IPS-NIHi7 (cell line): Measurements from ENCODE around the gene WDR31.

ENCODE experiments used
- DNase-seq: peaks from one replicate; pipeline ENCODE4 v3.0.0; 2012; ENCODE audit warnings: mixed read lengths; ENCODE audit errors: extremely low spot score

The WDR31 gene

DNA sequence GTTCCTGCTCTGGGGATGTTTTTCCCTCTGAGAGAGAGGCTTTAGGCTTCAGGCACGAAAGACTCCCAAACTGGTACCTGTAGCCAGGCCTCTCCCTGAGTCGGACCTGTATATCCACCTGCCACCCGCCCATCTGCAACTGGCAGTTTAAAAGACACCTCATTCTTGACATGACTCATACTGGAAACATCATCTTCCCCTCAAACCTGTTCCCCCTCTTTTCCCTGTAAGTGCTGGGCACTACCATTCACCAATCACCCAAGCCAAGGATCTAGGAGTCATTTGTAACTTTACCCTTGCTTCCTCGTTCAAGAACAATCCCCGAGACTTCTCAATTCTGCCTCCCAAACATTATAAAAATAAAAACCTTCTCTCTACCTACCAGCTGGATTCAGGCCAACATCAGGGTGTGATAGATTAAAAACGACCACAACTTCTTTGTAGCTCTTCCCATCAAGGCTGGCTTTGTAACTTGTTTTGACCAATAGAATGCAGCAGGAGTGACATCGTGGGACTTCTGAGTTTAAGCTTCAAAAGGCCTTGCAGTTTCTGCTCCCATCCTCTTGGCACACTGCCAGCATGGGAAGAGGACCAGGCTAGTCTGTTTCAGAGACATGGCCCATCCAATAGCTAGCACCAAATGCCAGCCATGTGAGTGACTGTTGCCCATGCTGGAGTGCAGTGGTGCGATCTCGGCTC, 1.8 kb upstream of the WDR31 start:
- no peak for DNase-seq

DNA sequence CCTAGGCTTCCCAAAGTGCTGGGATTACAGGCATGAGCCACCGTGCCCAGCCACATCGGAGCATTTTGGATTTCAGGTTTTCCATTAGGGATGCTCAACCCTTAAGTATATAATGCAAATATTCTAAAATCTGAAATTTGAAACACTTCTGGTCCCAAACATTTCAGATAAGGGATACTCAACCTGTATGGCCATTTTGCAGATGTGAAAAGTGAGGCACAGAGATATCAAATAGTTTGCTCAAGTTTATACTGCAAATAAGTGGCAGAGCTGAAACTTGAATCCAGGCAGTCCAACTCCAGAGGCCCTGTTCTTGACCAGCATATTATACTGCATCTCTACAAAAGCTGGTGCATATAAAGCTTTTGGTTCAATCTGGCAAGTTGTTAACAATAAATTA, 2.4 kb downstream of the WDR31 start:
- no peak for DNase-seq

DNA sequence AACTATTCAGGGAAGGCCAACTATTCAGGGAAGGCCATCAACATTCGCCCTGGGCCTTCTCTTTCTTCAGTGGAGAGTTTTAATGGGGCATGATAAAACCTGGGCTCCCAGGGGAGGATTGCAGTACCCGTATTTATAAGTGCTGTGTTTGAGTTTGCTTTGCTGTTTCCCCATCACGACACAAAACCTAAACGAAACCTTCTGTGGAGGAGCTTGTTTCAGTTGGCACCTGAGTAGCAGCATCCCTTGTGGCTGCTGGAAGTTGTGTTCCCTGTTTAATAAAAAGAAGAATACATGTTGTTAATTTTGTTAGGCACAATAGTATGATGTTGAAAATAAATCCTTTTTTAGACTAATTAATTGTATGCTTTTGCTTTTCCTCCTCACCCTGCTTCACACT, 8.3 kb downstream of the WDR31 start:
- DNase-seq: no peak

DNA sequence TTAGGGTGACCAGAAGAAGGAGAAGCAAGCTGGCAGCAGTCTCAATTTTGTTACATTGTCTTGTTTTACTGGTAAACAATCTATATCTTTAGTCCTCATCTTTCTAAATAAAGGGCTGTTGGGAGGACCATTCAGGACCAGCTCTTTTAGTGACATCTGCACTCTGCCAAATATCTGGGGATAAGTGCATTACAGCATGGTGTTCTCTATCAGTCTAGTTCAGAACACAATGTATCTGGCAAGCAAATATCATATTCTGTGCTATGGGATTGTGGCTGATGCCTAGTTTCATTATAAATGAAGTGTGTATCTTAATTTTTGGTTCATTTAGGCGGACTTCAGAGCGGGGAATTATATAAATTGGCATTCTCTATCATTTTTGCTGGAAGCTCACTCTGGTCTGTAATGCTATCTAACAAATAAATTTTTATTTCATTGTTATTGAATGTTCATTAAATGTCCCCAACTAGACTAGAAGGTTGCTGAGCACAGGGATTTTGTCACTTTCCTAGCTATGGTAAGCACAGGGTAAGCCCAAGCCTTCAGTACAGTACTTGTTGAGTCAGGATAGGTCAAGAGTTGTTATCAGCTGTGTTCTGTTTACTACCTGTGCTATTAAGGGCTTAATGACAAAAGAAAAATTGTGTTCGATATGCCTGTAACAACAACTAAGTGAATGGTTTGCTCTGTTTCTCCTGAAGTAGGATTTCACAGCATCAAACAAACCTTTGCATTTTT, 11.9 kb downstream of the WDR31 start:
- DNase-seq: no peak

DNA sequence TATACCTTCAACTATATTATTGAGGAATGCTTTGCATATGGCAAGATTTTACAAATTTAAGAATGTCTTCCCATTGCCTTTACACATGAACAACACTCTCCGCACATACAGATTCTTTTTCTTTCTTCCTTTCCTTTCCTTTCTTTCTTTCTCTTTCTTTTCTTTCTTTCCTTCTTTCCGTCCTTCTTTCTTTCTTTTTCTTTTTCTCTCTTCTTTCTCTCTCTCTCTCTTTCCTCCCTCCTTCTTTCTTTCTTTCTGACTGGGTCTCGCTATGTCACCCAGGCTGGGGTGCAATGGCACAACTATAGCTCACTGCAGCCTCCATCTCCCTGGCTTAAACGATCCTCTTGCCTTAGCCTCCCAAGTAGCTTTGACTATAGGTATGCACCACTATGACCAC, 13.8 kb downstream of the WDR31 start:
- no peak for DNase-seq

DNA sequence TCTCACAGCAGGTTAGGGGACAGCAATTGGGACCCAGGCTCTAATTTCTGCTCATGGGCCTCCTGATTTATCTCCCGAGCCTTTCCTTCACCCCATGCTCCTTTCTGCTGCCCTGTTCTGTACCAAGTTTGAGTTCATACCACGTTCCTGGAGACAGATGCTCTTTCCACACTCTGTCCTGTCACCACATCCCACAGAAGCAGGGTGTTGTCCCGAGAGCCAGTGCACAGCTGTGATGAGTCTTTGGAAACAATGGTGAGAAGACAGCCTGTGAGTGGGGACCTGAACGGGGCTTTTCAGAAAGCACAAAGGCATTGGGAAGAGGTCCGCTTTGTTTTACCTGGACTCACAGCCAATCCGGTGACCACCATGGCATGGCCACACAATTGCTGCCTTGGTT, 17.4 kb downstream of the WDR31 start:
- no peak for DNase-seq

DNA sequence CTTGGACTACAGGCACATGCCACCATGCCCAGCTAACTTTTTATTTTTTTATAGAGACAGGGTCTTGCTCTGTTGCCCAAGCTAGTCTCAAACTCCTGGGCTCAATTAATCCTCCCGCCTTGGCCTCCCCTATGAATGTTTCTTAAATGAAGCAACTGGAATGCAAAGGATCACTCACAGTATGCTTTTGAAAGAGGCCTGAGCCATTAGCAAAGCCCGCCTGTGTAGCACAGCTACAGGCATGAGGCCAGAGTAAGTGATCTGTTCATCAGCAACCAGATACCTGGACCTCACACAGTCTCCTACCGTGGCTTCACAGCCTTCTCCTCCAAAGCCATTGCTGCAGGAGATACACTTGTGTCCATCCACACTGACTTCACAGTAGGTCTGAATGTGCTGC, 20.0 kb downstream of the WDR31 start:
- DNase-seq: no peak

DNA sequence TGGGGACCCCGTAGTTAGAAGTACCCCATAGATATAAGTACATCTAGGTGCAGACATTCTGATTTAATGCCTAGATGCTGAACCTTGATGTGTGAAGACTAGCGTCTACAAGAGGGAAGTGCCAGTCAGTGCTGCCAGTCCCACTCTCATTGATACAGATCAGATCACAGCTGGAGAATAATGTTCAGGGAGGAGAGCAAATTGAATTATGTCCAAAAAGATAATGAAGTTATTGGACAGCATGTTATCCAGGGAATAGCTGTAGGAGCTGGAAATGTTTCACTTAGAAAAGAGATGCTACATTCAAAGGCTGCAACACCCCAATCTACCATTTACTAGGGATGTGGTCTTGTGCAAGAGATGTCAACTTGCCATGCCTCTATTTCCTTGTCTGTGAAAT, 21.0 kb downstream of the WDR31 start:
- DNase-seq: no peak

DNA sequence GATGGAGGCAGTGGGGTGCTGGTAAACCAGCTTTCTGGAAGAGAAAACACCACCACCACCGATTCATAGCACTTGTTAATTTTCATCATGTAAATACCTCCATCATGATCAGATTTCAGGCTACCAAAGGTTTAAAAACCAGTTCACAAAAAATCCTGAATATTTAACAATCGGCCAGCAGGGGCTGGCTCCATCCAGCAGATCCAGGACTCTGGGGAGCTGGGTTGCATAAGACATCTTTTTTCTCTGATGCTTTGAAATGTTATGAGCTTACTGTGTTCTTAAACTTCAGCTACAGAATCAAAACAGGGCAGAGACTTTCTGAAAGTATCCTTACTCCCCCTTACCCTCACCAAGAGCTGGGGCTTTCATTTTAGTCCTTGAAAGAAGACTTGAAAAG, 22.3 kb downstream of the WDR31 start:
- DNase-seq: no peak

DNA sequence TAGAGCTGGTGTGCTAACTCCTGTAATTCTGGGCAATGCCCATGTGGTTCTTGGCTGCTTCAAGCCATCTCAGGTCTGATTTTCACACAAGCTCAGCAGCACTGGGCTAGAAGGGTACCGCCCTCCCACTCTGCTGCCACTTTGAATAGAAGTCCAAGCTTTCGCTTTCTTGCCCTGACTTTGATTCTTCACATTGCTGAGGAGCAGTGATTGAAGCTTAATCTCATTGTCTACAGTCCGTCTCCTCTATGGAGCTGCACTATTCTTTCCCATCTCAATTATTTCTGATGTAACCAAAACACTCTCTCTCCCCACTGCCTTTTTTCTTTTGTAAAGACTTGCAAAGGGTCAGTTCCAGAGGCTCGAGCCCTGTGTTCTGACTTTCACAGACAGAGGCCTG, 24.0 kb downstream of the WDR31 start:
- DNase-seq: no peak

DNA sequence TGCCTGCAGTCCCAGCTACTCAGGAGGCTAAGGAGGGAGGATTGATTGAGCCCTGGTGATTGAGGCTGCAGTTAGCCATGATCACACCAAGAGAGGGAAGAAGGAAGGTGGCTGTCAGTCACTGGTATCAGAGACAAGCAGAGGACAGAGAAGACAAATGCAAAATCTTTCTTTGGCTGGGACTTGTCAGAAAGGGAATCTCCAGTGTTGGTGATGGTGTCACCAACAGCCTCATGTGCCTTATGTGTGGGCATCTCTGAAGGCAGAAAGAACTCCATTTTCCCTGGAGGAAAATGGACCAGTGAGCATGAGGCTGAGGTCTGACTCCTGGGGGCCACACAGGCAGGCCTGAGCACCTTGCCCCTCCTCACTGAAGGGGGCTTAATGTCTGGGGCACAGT, 24.8 kb downstream of the WDR31 start:
- no peak for DNase-seq

DNA sequence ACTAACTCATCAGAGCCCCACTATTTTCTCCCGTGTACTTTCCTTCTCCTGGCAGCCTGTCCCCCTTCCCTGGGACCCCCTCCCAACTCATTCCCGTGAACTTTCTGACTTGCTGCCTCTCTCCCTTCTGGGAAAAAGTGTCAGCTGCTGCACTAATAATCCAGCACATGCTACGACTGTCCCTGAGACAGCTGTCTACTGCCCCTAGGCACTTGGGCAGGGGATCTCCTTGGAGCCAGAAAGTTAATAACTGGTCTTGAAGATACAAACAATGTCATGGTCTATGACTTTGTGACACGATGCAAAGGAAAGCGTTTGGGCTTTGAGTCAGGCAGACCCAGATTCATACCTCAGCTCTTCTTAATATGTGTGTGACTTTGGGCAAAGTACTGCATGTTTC, 26.8 kb downstream of the WDR31 start:
- no peak for DNase-seq

DNA sequence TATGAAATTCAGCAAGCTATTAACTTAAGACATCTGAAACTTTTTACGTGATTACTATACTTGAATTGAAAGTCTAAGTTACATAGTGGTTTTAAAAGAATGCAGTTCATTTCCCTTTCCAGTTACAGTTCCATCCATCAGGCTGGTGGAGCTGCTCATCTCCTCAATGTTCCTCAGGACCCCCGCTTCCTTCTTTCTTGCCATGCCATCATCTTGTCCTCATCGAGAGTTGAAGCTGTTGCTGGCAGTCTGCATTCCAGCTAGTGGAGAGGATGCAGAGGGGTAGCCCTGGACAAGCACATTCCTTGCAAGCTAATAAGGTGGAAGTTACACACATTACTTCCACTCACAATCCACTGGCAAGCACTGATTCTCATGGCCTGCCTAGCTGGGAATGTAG, 28.1 kb downstream of the WDR31 start:
- DNase-seq: no peak

DNA sequence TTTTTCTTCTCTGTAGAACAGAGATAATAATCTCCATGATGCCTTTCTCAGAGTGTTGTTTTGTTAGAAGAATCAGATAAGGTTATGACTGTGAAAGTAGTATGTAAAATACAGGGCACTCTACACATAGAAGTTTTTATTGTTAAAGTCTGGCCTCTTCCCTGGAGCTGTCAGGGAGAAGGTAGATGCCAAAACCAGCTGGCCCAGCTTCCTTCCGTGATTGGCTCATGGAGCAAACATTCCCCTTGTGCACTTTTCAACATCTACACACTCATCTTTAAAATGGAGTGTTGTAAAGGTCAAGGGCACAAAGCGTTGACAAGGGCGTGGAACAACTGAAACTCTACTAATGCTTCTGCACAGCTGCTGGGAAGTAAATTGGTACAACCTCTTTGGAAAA, 29.5 kb downstream of the WDR31 start:
- DNase-seq: no peak

DNA sequence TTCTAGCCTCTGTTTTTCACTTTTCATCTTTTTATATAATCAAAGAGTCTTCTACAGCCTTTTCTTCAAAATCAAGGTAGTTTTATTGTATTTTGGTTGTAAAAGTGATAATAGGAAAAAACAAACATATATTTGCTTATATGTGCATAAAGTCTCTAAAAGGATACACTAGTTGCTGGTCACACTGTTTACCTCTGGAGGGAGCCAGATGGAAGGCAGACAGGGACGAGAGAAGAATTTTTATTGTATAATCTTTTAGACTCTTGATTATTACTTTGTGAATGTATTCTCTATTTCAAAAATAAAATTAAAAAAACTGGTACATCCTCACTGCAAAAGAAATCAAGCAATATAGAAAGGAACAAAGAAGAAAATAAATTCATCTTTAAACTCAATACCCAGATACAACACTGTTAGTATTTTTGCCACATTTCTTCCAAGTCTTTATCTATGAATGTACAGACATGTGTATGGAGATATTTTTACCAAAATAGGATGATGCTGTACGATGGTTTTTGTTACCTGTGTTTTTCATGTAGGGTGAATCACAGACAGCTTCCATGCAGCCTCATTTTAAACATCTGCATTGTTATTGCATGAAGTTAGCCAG, 30.8 kb downstream of the WDR31 start:
- no peak for DNase-seq

DNA sequence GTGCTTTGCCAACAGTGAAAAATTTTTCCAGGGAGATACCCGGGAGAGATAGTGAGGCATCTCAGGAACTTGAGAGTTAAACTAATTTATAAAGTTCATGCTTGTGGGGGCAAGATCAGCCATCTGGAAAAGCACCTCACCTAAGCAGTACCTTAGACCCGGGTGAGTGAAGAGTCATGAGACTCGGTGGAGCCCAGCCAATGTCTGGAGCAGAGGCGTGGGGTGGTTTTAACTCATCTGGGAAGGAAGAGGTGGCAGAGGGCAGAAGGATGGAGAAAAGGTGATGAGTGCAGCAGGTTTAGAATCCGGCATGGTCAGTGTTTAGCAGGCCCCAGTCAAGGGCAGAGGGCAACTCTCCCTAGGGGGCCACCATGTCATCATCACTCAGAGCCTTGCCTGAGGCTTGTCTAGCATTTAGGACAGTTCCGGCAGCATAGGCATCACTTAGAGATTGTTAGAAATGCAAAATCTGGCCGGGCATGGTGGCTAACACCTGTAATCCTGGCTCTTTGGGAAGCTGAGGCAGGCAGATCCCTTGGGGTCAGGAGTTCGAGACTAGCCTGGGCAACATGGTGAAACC, 32.6 kb downstream of the WDR31 start:
- no peak for DNase-seq

DNA sequence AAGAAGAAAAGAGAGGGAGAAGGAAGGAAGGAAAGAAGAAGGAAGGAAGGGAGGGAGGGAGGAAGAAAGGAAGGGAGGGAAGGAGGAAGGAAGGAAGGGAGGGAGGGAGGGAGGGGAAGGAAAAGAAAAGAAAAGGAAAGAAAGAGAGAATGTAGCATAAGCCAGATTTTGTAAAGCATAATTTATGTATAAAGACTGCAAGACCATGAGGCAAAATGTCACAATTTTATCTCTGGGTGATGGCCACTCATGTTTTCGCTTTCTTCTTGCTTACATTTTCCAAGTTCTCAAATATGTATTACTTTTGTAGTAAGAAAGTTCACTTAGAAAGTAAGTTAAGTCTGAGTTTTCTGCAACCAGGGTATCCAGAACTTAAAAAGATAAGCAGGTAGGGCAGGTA, 33.5 kb downstream of the WDR31 start:
- DNase-seq: no peak

DNA sequence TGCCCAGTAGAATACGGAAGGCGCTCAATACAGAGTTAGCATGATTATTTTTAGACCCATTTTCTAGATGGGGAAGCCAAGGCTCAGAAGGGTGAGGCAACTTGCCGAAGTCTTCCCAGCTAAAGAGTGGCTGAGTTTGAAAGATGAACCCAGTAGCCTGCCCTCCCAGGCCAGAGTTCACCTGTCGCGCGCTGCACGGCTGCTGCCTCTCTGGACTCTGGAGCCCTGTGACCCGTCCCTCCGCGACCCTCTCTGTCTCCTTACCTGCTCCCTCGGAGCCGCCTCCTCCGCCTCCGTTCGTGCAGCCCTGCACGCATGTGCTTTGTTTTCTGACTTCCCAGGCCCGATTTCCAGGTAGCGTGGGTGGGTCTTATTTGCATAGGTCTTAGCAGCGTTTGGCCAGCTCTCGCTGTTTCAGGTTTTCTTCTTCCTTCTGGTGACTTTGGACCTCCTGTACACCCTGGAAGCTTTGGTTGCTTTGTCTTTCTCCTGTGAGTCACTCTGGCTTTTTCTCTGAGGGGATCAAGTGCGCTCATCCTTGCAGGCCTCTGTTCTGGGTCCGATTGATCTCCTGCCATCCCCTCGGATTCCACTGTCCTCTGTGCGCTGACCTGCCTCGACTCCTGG, 37.2 kb downstream of the WDR31 start, which contains the start of gene RNF183:
RNF183 (minus strand) TSS at position 585 of the 627 bp plus-strand sequence. CDS start 5,192 bp downstream, outside the sequence.
- DNase-seq: no peak

DNA sequence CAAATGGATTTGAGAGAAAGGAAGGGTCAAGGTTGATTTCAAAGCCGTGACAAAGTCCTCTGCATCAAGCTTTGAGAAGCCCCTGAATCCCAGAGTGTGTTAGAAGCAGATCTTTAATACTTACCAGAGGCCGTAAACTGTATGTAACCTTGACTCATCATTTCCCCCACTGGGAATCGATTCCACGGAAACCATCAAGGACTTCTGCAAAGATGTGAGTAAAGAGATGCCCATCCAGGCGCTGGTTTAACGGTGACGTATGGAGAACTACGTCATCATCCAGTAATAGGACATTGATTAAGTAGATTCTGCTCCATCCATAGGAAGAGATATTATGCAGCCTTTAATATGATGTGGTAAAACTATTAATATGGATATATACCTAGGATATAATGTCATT, 38.5 kb downstream of the WDR31 start:
- no peak for DNase-seq

DNA sequence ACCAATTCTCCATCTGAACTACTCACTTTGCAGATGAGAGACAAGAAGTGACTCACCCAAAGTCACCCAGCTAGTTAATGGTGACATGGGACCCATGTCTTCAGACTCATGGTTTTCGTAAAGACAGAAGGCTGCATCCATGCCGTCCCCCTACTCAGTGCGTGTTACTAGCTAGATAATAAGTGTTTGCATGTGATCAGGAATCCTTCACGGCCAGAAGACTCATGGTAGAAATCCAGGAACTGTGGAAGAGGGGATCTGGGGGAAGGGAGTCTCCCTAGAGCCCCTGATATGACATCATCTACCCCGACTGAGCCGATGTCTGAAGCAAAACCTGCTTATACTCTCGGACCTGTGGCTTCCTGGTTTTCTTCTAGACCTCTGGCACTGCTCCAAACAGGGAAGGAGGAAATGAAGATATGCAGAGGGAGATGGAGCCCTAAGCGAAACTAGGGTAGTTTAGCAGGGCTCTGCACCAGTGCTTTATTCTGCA, 40.2 kb downstream of the WDR31 start:
- DNase-seq: no peak

DNA sequence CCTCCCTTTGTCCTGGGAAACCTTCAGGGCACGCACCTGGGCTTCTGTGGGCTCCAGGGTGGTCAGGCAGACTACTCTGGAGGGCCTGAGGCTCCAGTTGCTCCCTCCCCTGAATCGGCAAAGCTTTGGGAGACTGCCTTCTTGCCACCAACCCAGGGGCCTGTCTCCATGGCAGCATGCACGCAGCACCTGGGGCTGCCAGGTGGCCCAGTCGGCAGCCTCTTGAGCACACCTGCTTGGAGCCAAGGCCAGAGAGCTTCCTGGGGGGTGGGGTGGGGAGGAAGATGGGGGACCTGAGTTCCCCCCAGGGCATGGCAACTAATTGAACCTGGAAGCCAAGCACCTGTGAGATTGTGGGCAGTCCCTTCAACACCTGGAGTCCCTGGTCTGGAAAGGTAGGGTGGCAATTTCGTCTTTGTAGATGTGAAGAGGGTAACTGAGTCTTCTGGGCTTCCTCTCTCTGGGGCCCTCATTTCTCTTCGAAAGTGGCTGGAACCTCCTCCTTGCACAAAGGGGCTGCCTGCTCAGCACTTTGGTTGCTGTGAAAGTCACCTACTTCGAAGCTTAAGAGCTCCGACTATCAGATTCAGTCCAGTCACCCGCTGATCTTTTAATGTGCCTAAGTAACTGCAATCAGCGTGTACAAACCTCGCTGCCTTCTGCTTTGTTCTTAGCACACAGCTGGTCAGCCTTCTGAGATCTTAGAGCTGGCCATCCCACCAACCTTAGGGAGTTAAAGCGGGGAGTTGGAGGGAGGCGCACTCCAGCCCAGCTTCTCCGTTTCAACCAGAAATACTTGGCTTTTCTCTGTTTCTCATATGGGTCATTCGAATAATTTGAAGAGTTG, 40.9 kb downstream of the WDR31 start:
- no peak for DNase-seq
